Coronary artery (tissue), 2 donors: ENCODE data around the gene RDH12.

Source experiments
- DNase-seq: peaks from one replicate; pipeline ENCODE4 v3.0.0-alpha.2; 2017; ENCODE audit warnings: low spot score
- H3K27ac ChIP-seq, 2 donors: fragments of 200-600 bp; sonication (generic); one replicate each; pipeline ENCODE4 v1.5.1; 2016 to 2019
- H3K4me3 ChIP-seq: fragments of 200-600 bp; sonication (generic); 2 replicates; pipeline ENCODE4 v1.5.1; 2016; ENCODE audit warnings: mild to moderate bottlenecking, moderate library complexity
- TF ChIP-seq, protein P1 (sequence below): fragments of 200-600 bp; sonication (generic); IDR thresholded peaks from one replicate; pipeline ENCODE4 v1.5.1; 2019; ENCODE audit warnings: antibody characterized with exemption

Gene RDH12

DNA sequence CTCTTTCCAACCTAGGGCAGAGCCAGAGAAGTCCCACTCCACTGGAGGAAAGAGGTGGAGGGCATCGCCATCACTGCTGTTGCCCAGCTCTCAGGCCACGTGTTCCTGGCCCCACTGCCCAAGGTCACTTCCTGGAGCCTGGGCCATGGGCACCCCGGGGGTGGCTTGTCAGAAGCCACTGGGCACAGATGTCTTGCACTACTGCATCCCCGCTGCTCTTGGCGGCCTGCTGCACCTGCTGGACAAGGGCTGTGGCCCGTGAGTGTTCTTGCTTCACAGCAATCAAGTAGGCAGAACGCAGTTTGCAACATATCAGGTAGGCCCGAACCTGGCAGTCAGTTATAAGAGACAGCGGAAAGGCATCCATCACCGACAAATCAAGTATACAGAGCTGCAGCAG lies 46.6 kb downstream of the RDH12 start:
- DNase-seq = no peak
- H3K27ac ChIP-seq = no peak overlapping the region
- H3K4me3 ChIP-seq = no peak overlapping the region
- TF ChIP-seq, protein P1, sequence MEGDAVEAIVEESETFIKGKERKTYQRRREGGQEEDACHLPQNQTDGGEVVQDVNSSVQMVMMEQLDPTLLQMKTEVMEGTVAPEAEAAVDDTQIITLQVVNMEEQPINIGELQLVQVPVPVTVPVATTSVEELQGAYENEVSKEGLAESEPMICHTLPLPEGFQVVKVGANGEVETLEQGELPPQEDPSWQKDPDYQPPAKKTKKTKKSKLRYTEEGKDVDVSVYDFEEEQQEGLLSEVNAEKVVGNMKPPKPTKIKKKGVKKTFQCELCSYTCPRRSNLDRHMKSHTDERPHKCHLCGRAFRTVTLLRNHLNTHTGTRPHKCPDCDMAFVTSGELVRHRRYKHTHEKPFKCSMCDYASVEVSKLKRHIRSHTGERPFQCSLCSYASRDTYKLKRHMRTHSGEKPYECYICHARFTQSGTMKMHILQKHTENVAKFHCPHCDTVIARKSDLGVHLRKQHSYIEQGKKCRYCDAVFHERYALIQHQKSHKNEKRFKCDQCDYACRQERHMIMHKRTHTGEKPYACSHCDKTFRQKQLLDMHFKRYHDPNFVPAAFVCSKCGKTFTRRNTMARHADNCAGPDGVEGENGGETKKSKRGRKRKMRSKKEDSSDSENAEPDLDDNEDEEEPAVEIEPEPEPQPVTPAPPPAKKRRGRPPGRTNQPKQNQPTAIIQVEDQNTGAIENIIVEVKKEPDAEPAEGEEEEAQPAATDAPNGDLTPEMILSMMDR = no peak

DNA sequence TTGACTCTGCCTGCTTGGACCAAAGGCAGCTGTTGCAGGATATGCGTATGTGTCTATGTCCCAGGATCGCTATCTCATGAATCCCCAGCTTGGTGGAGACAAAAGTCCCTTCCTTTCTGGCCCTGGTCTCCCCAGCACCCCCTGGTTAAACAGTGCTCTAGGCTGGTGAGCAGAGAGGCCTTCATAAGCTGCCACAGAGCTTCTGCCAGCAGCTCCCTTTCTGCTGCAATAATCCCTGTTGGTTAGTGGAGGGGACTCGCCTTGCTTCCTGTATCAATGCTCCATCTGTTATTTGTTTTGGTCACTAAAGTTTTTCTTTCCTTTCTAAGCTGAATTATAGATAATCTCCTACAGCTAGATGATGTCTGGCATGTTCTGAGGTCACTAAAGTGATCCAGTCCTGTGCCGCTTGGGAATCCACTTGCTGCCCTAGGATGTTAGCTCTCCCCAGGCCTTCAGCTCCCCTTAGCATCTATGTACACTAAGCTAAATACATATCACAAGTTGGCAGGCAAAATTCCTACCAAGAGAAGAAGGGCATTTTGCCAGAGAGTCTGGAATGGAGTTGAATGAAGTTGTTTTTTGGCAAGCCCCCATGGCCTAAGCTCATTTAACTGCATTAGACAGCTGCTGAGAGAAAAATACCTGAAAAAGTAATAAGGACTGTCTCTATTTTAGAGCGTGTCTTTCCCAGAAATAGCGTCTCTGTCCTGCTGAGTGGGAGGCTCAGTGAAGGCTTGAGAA lies 47.8 kb downstream of the RDH12 start:
- no peak for DNase-seq
- Histone ChIP-seq H3K4me3 (no peak overlapping the region), H3K27ac (no peak overlapping the region)
- TF ChIP-seq, protein P1 = no peak

DNA sequence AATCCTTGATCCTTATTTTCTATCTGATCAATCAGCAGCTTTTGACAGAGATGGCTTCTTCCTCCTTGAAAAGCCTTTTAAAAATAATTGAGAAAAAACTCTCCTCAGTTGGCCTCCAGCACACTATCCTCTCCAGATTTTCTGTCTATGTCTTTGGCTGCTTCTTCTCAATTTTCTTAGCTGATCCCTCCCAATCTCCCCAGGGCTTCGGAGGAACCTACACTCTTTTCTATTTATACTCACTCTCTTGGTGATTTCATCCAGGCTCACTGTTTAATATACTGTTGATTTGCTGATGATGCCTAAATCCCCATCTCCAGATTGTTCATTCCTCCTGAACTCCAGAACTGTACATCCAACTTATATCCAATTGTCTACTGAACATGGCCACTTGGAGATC lies 54.8 kb downstream of the RDH12 start:
- Histone ChIP-seq H3K4me3 (no peak overlapping the region), H3K27ac (no peak overlapping the region)
- DNase-seq = no peak
- TF ChIP-seq, protein P1 = no peak

DNA sequence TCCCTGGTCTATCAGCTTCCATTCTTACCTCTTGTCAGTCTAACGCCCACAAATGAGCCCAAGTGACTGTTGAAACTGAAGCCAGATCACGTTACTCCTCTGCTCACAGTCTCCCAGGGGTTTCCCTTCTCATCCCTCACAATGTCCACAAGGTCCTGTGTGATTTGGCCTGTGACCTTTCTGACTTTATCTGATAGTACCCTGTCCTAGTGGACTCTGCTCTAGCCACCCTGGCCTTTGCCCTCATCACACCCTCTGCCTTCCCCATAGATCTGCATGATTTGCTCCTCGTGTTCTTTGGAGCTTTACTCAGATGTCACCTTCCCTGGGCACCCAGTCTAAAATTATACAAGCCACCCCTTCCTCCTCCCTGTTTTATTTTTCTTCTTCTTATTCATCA lies 55.5 kb downstream of the RDH12 start:
- DNase-seq = no peak
- TF ChIP-seq, protein P1 = no peak
- Histone ChIP-seq H3K27ac (no peak overlapping the region), H3K4me3 (no peak overlapping the region)

DNA sequence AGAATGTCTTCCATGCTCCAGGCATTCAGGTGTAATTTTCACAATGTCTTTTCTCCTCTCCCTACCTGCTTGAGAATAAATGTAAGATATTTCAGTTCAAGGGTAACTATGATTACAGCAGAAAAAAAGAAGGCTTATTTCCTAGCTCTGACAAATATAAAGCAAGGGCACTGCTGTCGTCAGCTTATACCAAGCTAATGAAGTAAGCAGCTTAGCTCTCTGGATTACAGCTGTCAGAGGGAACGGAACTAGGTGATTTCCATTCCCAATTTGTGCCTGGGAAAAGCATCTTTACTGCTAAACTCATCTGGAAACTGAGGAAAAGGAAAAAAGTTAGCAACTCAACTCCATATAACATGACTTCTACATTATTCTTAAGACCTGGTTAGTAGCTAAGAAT lies 58.2 kb downstream of the RDH12 start:
- Histone ChIP-seq H3K27ac (no peak overlapping the region), H3K4me3 (no peak overlapping the region)
- TF ChIP-seq, protein P1 = no peak
- DNase-seq = no peak

DNA sequence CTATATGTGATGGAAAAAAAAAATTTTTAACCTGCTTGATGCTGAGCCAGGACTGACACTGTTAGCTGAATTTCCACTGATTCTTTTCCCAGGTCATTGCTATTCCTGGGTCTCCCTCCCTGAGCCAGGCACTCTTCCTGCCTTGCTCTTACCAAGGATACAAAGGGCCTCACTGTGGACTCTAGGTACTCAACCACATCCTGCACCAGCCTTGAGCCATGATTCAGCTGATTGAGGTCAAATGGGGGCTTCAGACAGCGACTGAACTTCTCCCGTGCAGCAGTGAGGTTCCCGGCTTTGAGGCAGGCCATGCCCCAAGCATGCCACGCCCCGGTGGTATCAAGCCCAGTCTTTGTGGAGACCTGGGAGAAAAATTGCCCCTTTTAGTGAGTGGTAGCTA lies 60.4 kb downstream of the RDH12 start:
- DNase-seq = no peak
- TF ChIP-seq, protein P1 = no peak
- Histone ChIP-seq H3K4me3 (no peak overlapping the region), H3K27ac (no peak overlapping the region)

DNA sequence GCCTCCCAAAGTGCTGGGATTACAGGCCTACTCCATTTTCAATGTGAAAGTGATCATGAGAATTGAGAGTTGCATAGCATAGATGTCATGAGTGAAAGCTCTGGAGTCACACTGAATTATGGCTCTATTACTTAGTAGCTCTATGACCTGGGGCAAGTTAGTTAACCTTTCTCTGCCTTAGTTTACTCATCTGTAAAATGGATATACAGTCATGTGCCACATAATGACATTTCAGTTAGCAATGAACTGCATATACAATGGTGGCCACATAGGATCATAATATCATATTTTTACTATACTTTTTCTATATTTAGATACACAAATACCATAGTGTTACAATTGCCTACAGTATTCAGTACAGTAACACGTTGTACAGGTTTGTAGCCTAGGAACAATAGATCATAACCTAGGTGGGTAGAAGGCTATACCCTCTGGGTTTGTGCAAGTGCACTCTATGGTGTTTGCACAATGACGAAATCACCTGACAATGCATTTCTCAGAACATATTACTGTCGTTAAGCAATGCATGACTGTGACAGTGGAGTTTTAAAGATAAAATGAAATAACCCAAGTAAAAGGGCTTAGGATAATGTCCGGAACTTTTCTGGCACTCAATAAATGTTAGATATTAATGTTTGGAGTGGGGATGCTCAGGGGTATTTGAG lies 61.6 kb downstream of the RDH12 start:
- Histone ChIP-seq H3K27ac (no peak overlapping the region), H3K4me3 (no peak overlapping the region)
- TF ChIP-seq, protein P1 = no peak
- DNase-seq = no peak
